HepG2 (cell line): ENCODE results near the gene HACD2. TPM values are rescaled to one million over a fixed set of nuclear protein-coding genes. Genes with fewer than 3 reads are reported as not detected.

Experiments used
- ATAC-seq: fragments of 200-7000 bp; cut with Tn5 transposase; 3 replicates; pipeline ENCODE4 v1.9.1; 2020; ENCODE audit warnings: mild to moderate bottlenecking, moderate library complexity
- BruUV-seq: library from RNA; stranded (reverse); fragments of 400-500 nt; replicated peaks from 2 replicates; lab custom pipeline; 2021; lab: Mats Ljungman, UMichigan
- CTCF ChIA-PET: fragments of 300-600 bp; formaldehyde crosslinking; extraction: SDS; loops from one replicate; lab custom pipeline; 2021; ENCODE audit warnings: low total read pairs, inconsistent platforms, low intra/inter-chr PET ratio; lab: Yijun Ruan, JAX
- POLR2A ChIA-PET: fragments of 350-600 bp; sonication (Branson Sonifier 250); formaldehyde crosslinking; loops from one replicate; lab custom pipeline; 2020; ENCODE audit warnings: antibody characterized with exemption, inconsistent platforms; lab: Yijun Ruan, JAX
- DNase-seq: peaks from one replicate; pipeline ENCODE4 v3.0.0-alpha.2; 2015; ENCODE audit warnings: low spot score
- FAIRE-seq: peaks from 3 replicates; lab custom pipeline; 2011; peaks lifted over from hg19 to GRCh38; lab: Jason Lieb, UNC
- H2AFZ ChIP-seq: one replicate; pipeline ENCODE4 v1.6.1; 2011; ENCODE audit warnings: low read length, inconsistent platforms
- H3K27ac ChIP-seq: fragments of 300-600 bp; 3 replicates; pipeline ENCODE4 v1.8.0; 2011; ENCODE audit warnings: mixed run types, mild to moderate bottlenecking, mixed read lengths, low read length, inconsistent platforms; ENCODE audit not compliant: insufficient read depth; ENCODE audit errors: extremely low read length
- H3K27me3 ChIP-seq, 2 experiments: fragments of 200-600 bp in 1 of 2; 2 replicates in 1 of 2; 3 replicates in 1 of 2; pipeline versions ENCODE4 v1.6.0 to v1.8.0; 2011; ENCODE audit warnings: low read length in 2 of 2, mild to moderate bottlenecking in 2 of 2, moderate library complexity in 2 of 2, inconsistent platforms in 1 of 2; ENCODE audit not compliant: insufficient read depth in 2 of 2, control insufficient read depth in 1 of 2
- H3K36me3 ChIP-seq, 2 experiments: fragments of 200-600 bp in 1 of 2; replicated peaks in 1 of 2; 2 replicates in 1 of 2; 3 replicates in 1 of 2; pipeline versions ENCODE4 v1.5.1 to v1.8.0; 2011; ENCODE audit warnings: low read length in 2 of 2, inconsistent platforms in 1 of 2; ENCODE audit not compliant: insufficient read depth in 2 of 2, control insufficient read depth in 1 of 2
- H3K4me1 ChIP-seq: 2 replicates; pipeline ENCODE4 v1.5.1; 2012; ENCODE audit warnings: low read length, inconsistent platforms; ENCODE audit not compliant: insufficient read depth
- H3K4me2 ChIP-seq: 2 replicates; pipeline ENCODE4 v1.6.0; 2011; ENCODE audit warnings: low read depth, low read length, inconsistent platforms
- H3K4me3 ChIP-seq, 3 experiments: fragments of 200-600 bp in 1 of 3; sonication (generic), shearing (Covaris generic) in 1 of 3; replicated peaks in 1 of 3; 2 replicates each; pipeline ENCODE4 v1.5.1; 2011 to 2016; ENCODE audit warnings: low read length in 3 of 3, inconsistent platforms in 2 of 3, low read depth in 2 of 3, mild to moderate bottlenecking in 2 of 3, control low read depth in 1 of 3, mixed read lengths in 1 of 3; ENCODE audit not compliant: insufficient read depth in 1 of 3
- H3K79me2 ChIP-seq: one replicate; pipeline ENCODE4 v1.6.1; 2011; ENCODE audit warnings: low read length, inconsistent platforms; ENCODE audit not compliant: insufficient read depth
- H3K9ac ChIP-seq: 2 replicates; pipeline ENCODE4 v1.6.0; 2011; ENCODE audit warnings: mild to moderate bottlenecking, low read depth, low read length, inconsistent platforms; ENCODE audit not compliant: insufficient read depth
- H3K9me3 ChIP-seq: 2 replicates; pipeline ENCODE4 v1.5.1; 2012; ENCODE audit warnings: mild to moderate bottlenecking, low read length
- H4K20me1 ChIP-seq: 2 replicates; pipeline ENCODE4 v1.6.0; 2011; ENCODE audit warnings: inconsistent platforms, mild to moderate bottlenecking, low read length, moderate library complexity; ENCODE audit not compliant: insufficient read depth
- CAMTA2 ChIP-seq: sonication (generic); formaldehyde crosslinking; IDR thresholded peaks from 2 replicates; pipeline ENCODE4 v1.4.0; 2020; ENCODE audit warnings: mild to moderate bottlenecking, missing genetic modification reagents, borderline replicate concordance
- CREB1 ChIP-seq, 2 experiments: fragments of 450-650 bp in 1 of 2; IDR thresholded peaks; 2 replicates each; pipeline ENCODE4 v1.6.1; 2016 to 2017; ENCODE audit warnings: control low read depth in 1 of 2, mild to moderate bottlenecking in 1 of 2, missing compliant biosample characterization in 1 of 2, missing genetic modification characterization in 1 of 2
- CTCF ChIP-seq: sonication (generic); formaldehyde crosslinking; IDR thresholded peaks from 2 replicates; pipeline ENCODE4 v1.5.0; 2020; ENCODE audit warnings: mild to moderate bottlenecking, missing genetic modification reagents, moderate library complexity
- IKZF1 ChIP-seq: fragments of 450-650 bp; IDR thresholded peaks from 2 replicates; pipeline ENCODE4 v1.7.1; 2016
- KMT2B ChIP-seq: IDR thresholded peaks from 2 replicates; pipeline ENCODE4 v1.6.1; 2016; ENCODE audit warnings: missing genetic modification reagents, missing compliant biosample characterization
- MIER2 ChIP-seq: IDR thresholded peaks from 2 replicates; pipeline ENCODE4 v1.6.1; 2016; ENCODE audit warnings: missing biosample characterization, missing genetic modification reagents
- PLSCR1 ChIP-seq: sonication (generic); formaldehyde crosslinking; IDR thresholded peaks from 2 replicates; pipeline ENCODE4 v1.5.0; 2020; ENCODE audit warnings: missing genetic modification reagents, mild to moderate bottlenecking, borderline replicate concordance
- SNAPC5 ChIP-seq: sonication (generic); formaldehyde crosslinking; IDR thresholded peaks from 2 replicates; pipeline ENCODE4 v1.8.1; 2023; ENCODE audit warnings: mild to moderate bottlenecking, missing genetic modification reagents, borderline replicate concordance
- ZBTB37 ChIP-seq: sonication (generic); formaldehyde crosslinking; IDR thresholded peaks from 2 replicates; pipeline ENCODE4 v1.4.0; 2020; ENCODE audit warnings: mild to moderate bottlenecking, missing genetic modification reagents
- ZMYM3 ChIP-seq: sonication (generic); formaldehyde crosslinking; IDR thresholded peaks from 2 replicates; pipeline ENCODE4 v1.5.1; 2020; ENCODE audit warnings: mild to moderate bottlenecking, missing genetic modification reagents
- ZNF564 ChIP-seq: sonication (generic); formaldehyde crosslinking; IDR thresholded peaks from 2 replicates; pipeline ENCODE4 v1.8.1; 2023; ENCODE audit warnings: mild to moderate bottlenecking, missing genetic modification reagents
- ZNF747 ChIP-seq: sonication (generic); formaldehyde crosslinking; IDR thresholded peaks from 2 replicates; pipeline ENCODE4 v1.8.1; 2023; ENCODE audit warnings: missing genetic modification reagents, mild to moderate bottlenecking, borderline replicate concordance
- ZNF776 ChIP-seq: sonication (generic); formaldehyde crosslinking; IDR thresholded peaks from 2 replicates; pipeline ENCODE4 v1.4.0; 2020; ENCODE audit warnings: mild to moderate bottlenecking, missing genetic modification reagents
- WGBS: methylation state at CpG from one replicate; pipeline ENCODE4 v1.1.6; 2017; ENCODE audit warnings: low lambda C conversion rate; 5-methylcytosine and 5-hydroxymethylcytosine counted together
- in situ Hi-C: cut with HindIII; loops from 2 replicates; pipeline ENCODE4 v1.10.0; 2017; ENCODE audit warnings: low pct_unique_long_range_greater_than_20kb; ENCODE audit not compliant: extremely low pct_ligation_motif_present
- intact Hi-C: fragments of 100-400 bp; cut with micrococcal nuclease; formaldehyde crosslinking; loops from one replicate; pipeline ENCODE4 v1.10.0; 2022; ENCODE audit not compliant: unreplicated experiment
- polyA plus RNA-seq, 8 experiments: library from polyadenylated mRNA; depleted of rRNA in 3 of 8; stranded (reverse) in 7 of 8; unstranded in 1 of 8; fragments of >200 nt; fragmentation: Illumina TruSeq in 4 of 8; extraction: Trizol in 4 of 8; gene quantifications; 2 replicates each; pipeline versions ENCODE4 v1.2.1 to v1.2.3, GENCODE V29; 2011 to 2016; ENCODE audit warnings: low read depth in 4 of 8, missing spikeins in 1 of 8, mixed read lengths in 1 of 8; ENCODE audit not compliant: insufficient read depth in 1 of 8
- total RNA-seq, 5 experiments: library from RNA; depleted of rRNA; stranded (reverse); fragments of >200 nt; fragmentation: Illumina TruSeq; extraction: Trizol; gene quantifications; 2 replicates each; pipeline ENCODE4 v1.2.3, GENCODE V29; 2016; ENCODE audit warnings: low read depth in 1 of 5

Gene HACD2
- total and polyA plus RNA-seq, 2 of the 13 experiments (the other 11 are each of a cell fraction or from before 2014, with no cell fraction given) = 47.0 to 50.4 TPM

GRCh38 chr3:123503203-123503602 lies 81.7 kb downstream of the HACD2 start:
- Histone ChIP-seq H3K27me3 (no peaks in the 10 kb centered on the region), H3K4me2 (no peak overlapping the region), H3K36me3 (peaks cover 10 to 44% of the 10 kb centered on the region in 2 experiments), H3K79me2 (no peaks in the 10 kb centered on the region), H3K9ac (no peak overlapping the region), H3K27ac (no peak overlapping the region), H3K9me3 (no peaks in the 10 kb centered on the region), H4K20me1 (no peaks in the 10 kb centered on the region), H3K4me1 (no peaks in the 10 kb centered on the region), H2AFZ (no peak overlapping the region), H3K4me3 (no peak overlapping the region)
- DNase-seq (no peak), FAIRE-seq (no peak), ATAC-seq (no peak)
- intact Hi-C loops (no loop called here), in situ Hi-C loops (no loop called here)
- ChIA-PET POLR2A (no interaction called here), CTCF (no interaction called here)
- no TSS peak for BruUV-seq
- TF ChIP-seq ZNF776 = no peak
- TF ChIP-seq IKZF1 = no peak
- TF ChIP-seq ZNF564 (CRISPR knock-in tag) = no peak
- no peak for TF ChIP-seq PLSCR1 (CRISPR knock-in tag)
- no peak for TF ChIP-seq KMT2B (CRISPR knock-in tag)
- no peak for TF ChIP-seq CTCF (CRISPR knock-in tag)
- no peak for TF ChIP-seq ZNF747 (CRISPR knock-in tag)
- no peak for TF ChIP-seq ZMYM3
- no peak for TF ChIP-seq SNAPC5 (CRISPR knock-in tag)
- TF ChIP-seq ZBTB37 (CRISPR knock-in tag) = no peak
- TF ChIP-seq CAMTA2 (CRISPR knock-in tag) = no peak
- TF ChIP-seq CREB1 (IDR thresholded peaks at IDR 0.05) = no peak
- TF ChIP-seq CREB1 (CRISPR knock-in tag; IDR thresholded peaks at IDR 0.05) = no peak
- TF ChIP-seq MIER2 (CRISPR knock-in tag) = no peak
- 97% methylated on average over 3 of the region's 3 CpGs for WGBS
